CD14-positive monocyte (primary cell): Measurements from ENCODE around the gene NUPR2. TPM values are rescaled to one million over a fixed set of nuclear protein-coding genes. Genes with fewer than 3 reads are reported as not detected.
"Not testable (repeated sequence)": the region's sequence is repeated elsewhere in the genome, so short reads cannot be mapped to it uniquely, and the experiment has no call there.

ENCODE experiments used
- DNase-seq, 3 donors: peaks; one replicate each; pipeline ENCODE4 v3.0.0-alpha.2; 2011 to 2022
- H2AFZ ChIP-seq: 2 replicates; pipeline ENCODE4 v1.6.0; 2012; ENCODE audit warnings: mild to moderate bottlenecking, low read depth, low read length, inconsistent platforms; ENCODE audit not compliant: insufficient read depth, poor library complexity, severe bottlenecking
- H3K27ac ChIP-seq, 2 donors: 1 replicate in 1 of 2; 2 replicates in 1 of 2; pipeline ENCODE4 v1.5.1; 2012 to 2013; ENCODE audit warnings: low read length in 2 of 2, control low read depth in 1 of 2, inconsistent platforms in 1 of 2, low read depth in 1 of 2, mild to moderate bottlenecking in 1 of 2
- H3K27me3 ChIP-seq, 2 donors: one replicate each; pipeline versions ENCODE4 v1.6.0 to v1.6.1; 2011 to 2013; ENCODE audit warnings: low read length in 2 of 2; ENCODE audit not compliant: control insufficient read depth in 2 of 2, insufficient read depth in 2 of 2
- H3K36me3 ChIP-seq, 2 donors: replicated peaks in 1 of 2; 1 replicate in 1 of 2; 2 replicates in 1 of 2; pipeline versions ENCODE4 v1.5.1 to v1.6.1; 2012 to 2013; ENCODE audit warnings: low read length in 2 of 2, control low read depth in 1 of 2, inconsistent platforms in 1 of 2, mild to moderate bottlenecking in 1 of 2; ENCODE audit not compliant: insufficient read depth in 2 of 2, control insufficient read depth in 1 of 2
- H3K4me1 ChIP-seq, 2 donors: 1 replicate in 1 of 2; 2 replicates in 1 of 2; pipeline versions ENCODE4 v1.5.1 to v1.6.1; 2012 to 2013; ENCODE audit warnings: low read length in 2 of 2, control low read depth in 1 of 2, inconsistent platforms in 1 of 2, mild to moderate bottlenecking in 1 of 2, moderate library complexity in 1 of 2; ENCODE audit not compliant: insufficient read depth in 2 of 2, control insufficient read depth in 1 of 2
- H3K4me2 ChIP-seq: replicated peaks from 2 replicates; pipeline ENCODE3; 2012; ENCODE audit warnings: low read length, moderate library complexity, mild to moderate bottlenecking; ENCODE audit not compliant: poor library complexity, severe bottlenecking; ENCODE audit errors: extremely low read depth
- H3K4me3 ChIP-seq, 3 experiments: fragments of 200-600 bp in 1 of 3; sonication (generic) in 1 of 3; replicated peaks in 1 of 3; 1 replicate in 2 of 3; 2 replicates in 1 of 3; pipeline ENCODE4 v1.5.1; 2011 to 2013; ENCODE audit warnings: low read length in 3 of 3, mild to moderate bottlenecking in 3 of 3, control low read depth in 2 of 3, low read depth in 2 of 3, inconsistent platforms in 1 of 3, moderate library complexity in 1 of 3
- H3K79me2 ChIP-seq: 2 replicates; pipeline ENCODE4 v1.6.0; 2012; ENCODE audit warnings: mild to moderate bottlenecking, control low read depth, inconsistent platforms, low read length, moderate library complexity; ENCODE audit not compliant: insufficient read depth
- H3K9ac ChIP-seq: 2 replicates; pipeline ENCODE4 v1.6.0; 2017; ENCODE audit warnings: low read length, mild to moderate bottlenecking; ENCODE audit not compliant: insufficient read depth, poor library complexity, severe bottlenecking
- H3K9me3 ChIP-seq, 2 donors: replicated peaks in 1 of 2; 1 replicate in 1 of 2; 2 replicates in 1 of 2; pipeline versions ENCODE4 v1.5.1 to v1.6.1; 2012 to 2013; ENCODE audit warnings: low read length in 2 of 2, control low read depth in 1 of 2; ENCODE audit not compliant: control insufficient read depth in 1 of 2, insufficient read depth in 1 of 2
- H4K20me1 ChIP-seq: 2 replicates; pipeline ENCODE4 v1.6.0; 2012; ENCODE audit warnings: mild to moderate bottlenecking, low read length, control low read depth, moderate library complexity; ENCODE audit not compliant: insufficient read depth
- H3K27ac Mint-ChIP-seq, 7 donors: one replicate each; pipeline ENCODE4 v1.8.0; 2020; ENCODE audit warnings: mild to moderate bottlenecking in 7 of 7, mixed read lengths in 7 of 7, moderate library complexity in 6 of 7, inconsistent platforms in 2 of 7
- H3K27me3 Mint-ChIP-seq, 3 donors: one replicate each; pipeline ENCODE4 v1.8.0; 2021 to 2022; ENCODE audit warnings: low read depth in 3 of 3, mild to moderate bottlenecking in 3 of 3, mixed read lengths in 3 of 3, moderate library complexity in 3 of 3, inconsistent platforms in 1 of 3
- H3K36me3 Mint-ChIP-seq, 2 donors: one replicate each; pipeline ENCODE4 v1.8.0; 2020; ENCODE audit warnings: mixed read lengths in 2 of 2, inconsistent platforms in 1 of 2, mild to moderate bottlenecking in 1 of 2
- H3K4me1 Mint-ChIP-seq: one replicate; pipeline ENCODE4 v1.8.0; 2020; ENCODE audit warnings: mild to moderate bottlenecking, mixed read lengths
- H3K4me3 Mint-ChIP-seq, 2 donors: one replicate each; pipeline ENCODE4 v1.8.0; 2020; ENCODE audit warnings: mild to moderate bottlenecking in 2 of 2, mixed read lengths in 2 of 2, moderate library complexity in 1 of 2
- H3K9me3 Mint-ChIP-seq, 7 donors: one replicate each; pipeline ENCODE4 v1.8.0; 2020 to 2022; ENCODE audit warnings: mixed read lengths in 7 of 7, mild to moderate bottlenecking in 6 of 7, moderate library complexity in 6 of 7, inconsistent platforms in 2 of 7
- CTCF ChIP-seq: fragments of 200-600 bp; IDR thresholded peaks from one replicate; pipeline ENCODE4 v1.8.0; 2022; ENCODE audit warnings: antibody characterized with exemption, mild to moderate bottlenecking
- WGBS: methylation state at CpG from one replicate; pipeline ENCODE4 v1.1.5; 2013; ENCODE audit warnings: missing lambda C conversion rate; ENCODE audit not compliant: insufficient coverage; 5-methylcytosine and 5-hydroxymethylcytosine counted together
- intact Hi-C, 2 donors: fragments of 100-400 bp; cut with micrococcal nuclease; formaldehyde crosslinking; loops; one replicate each; pipeline versions ENCODE4 v1.15.0 to v1.15.1; 2023
- polyA plus RNA-seq, 3 donors: library from polyadenylated mRNA; depleted of rRNA in 1 of 3; unstranded in 2 of 3; stranded (reverse) in 1 of 3; fragments of 300-500 nt in 2 of 3; fragments of >200 nt in 1 of 3; fragmentation: Illumina TruSeq in 2 of 3; gene quantifications; 1 replicate in 2 of 3; 2 replicates in 1 of 3; pipeline ENCODE4 v1.2.3, GENCODE V29; 2012 to 2021

The NUPR2 gene
- polyA plus RNA-seq, 3 donors, result not detected

- no CpG with 5 or more reads among the region's 3 CpGs for WGBS
These were observed 38.5 kb downstream of the NUPR2 start for GRCh38 chr7:56077681-56078080.

GRCh38 chr7:56074371-56074791 lies 41.8 kb downstream of the NUPR2 start:
- Histone ChIP-seq H3K4me3 (no peak overlapping the region), H4K20me1 (no peaks in the 10 kb centered on the region), H3K9me3 (no peaks in the 10 kb centered on the region), H3K36me3 (peaks cover 24 to 34% of the 10 kb centered on the region in 2 donors), H3K4me1 (no peaks in the 10 kb centered on the region), H2AFZ (peak overlapping the region; percentile 21), H3K27me3 (no peaks in the 10 kb centered on the region), H3K79me2 (no peaks in the 10 kb centered on the region), H3K9ac (no peak overlapping the region), H3K4me2 (no peak overlapping the region), H3K27ac (peak overlapping the region in 1 of 2 donors; percentile 36)
- H3K4me1 Mint-ChIP-seq, result peaks cover 2% of the 10 kb centered on the region
- peaks cover 30 to 57% of the 10 kb centered on the region in 2 donors for H3K36me3 Mint-ChIP-seq
- H3K4me3 Mint-ChIP-seq, result no peak overlapping the region
- DNase-seq, result peak; percentile 66 to 73 (median 73)
- H3K9me3 Mint-ChIP-seq, result no peaks in the 10 kb centered on the region
- H3K27ac Mint-ChIP-seq, result peak overlapping the region in 3 of 7 donors; percentile 17 to 78 (median 66)
- intact Hi-C loops, result loop anchor here (2.0 to 10.0 kb wide), 3 partner anchors 70 to 430 kb away; no protein-coding TSS in a partner anchor
- peak; percentile 89 for TF ChIP-seq CTCF
- WGBS, result 14% methylated on average over 13 of the region's 19 CpGs
- no peaks in the 10 kb centered on the region for H3K27me3 Mint-ChIP-seq

More at GRCh38 chr7:56077681-56078080, 38.5 kb downstream of the NUPR2 start:
- DNase-seq, result no peak
- Histone ChIP-seq H4K20me1 (no peaks in the 10 kb centered on the region), H3K9ac (no peak overlapping the region), H3K27ac (no peak overlapping the region), H3K9me3 (no peaks in the 10 kb centered on the region), H3K4me2 (no peak overlapping the region), H3K79me2 (no peaks in the 10 kb centered on the region), H3K4me3 (no peak overlapping the region), H3K4me1 (no peaks in the 10 kb centered on the region), H2AFZ (no peak overlapping the region), H3K36me3 (peaks cover 18 to 31% of the 10 kb centered on the region in 2 donors), H3K27me3 (no peaks in the 10 kb centered on the region)
- intact Hi-C loops, result loop anchor here in 1 of 2 donors (10.0 kb wide), 2 partner anchors 183 to 433 kb away; no protein-coding TSS in a partner anchor
- Mint-ChIP-seq H3K36me3 (peaks cover 29 to 68% of the 10 kb centered on the region in 2 donors), H3K27ac (peak overlapping the region in 1 of 7 donors; percentile 22), H3K27me3 (no peaks in the 10 kb centered on the region), H3K4me3 (no peak overlapping the region), H3K4me1 (peaks cover 2% of the 10 kb centered on the region), H3K9me3 (no peaks in the 10 kb centered on the region)
- no peak for TF ChIP-seq CTCF

GRCh38 chr7:56066376-56066775 lies 49.8 kb downstream of the NUPR2 start:
- H3K4me2 ChIP-seq, H3K27ac Mint-ChIP-seq, H3K4me3 Mint-ChIP-seq, H3K9ac ChIP-seq, H3K27ac ChIP-seq, H3K27me3 Mint-ChIP-seq, DNase-seq, intact Hi-C loops, H3K9me3 Mint-ChIP-seq, H2AFZ ChIP-seq, H3K4me3 ChIP-seq, H3K9me3 ChIP-seq, H3K27me3 ChIP-seq, H4K20me1 ChIP-seq: not testable (repeated sequence)
- Mint-ChIP-seq H3K4me1 (peaks cover 19% of the 10 kb centered on the region), H3K36me3 (peaks cover 39 to 44% of the 10 kb centered on the region in 2 donors)
- peaks cover 16% of the 10 kb centered on the region for H3K79me2 ChIP-seq
- peaks cover 31 to 44% of the 10 kb centered on the region in 2 donors for H3K36me3 ChIP-seq
- WGBS, result 88% methylated on average over 10 of the region's 13 CpGs
- peaks cover 12 to 24% of the 10 kb centered on the region in 2 donors for H3K4me1 ChIP-seq
